ENCODE measurements around the gene LIME1.

LIME1 gene

GRCh38 chr20:63739130-63740069 lies 2.9 kb downstream of the LIME1 start, which contains the start of gene SLC2A4RG:
TSS of gene SLC2A4RG (plus strand) at chr20:63739776. CDS start at chr20:63739913, 137 bp downstream.
- peak; percentile 99 for DNase-seq (ENCODE audit: low spot score)

- peak; percentile 85 for DNase-seq (ENCODE audit: low spot score)
Observed at GRCh38 chr20:63740070-63740626, 3.7 kb downstream of the LIME1 start.

- DNase-seq (ENCODE audit: low spot score) = peak; percentile 97
Observed at GRCh38 chr20:63740627-63741353, 4.3 kb downstream of the LIME1 start.

DNA sequence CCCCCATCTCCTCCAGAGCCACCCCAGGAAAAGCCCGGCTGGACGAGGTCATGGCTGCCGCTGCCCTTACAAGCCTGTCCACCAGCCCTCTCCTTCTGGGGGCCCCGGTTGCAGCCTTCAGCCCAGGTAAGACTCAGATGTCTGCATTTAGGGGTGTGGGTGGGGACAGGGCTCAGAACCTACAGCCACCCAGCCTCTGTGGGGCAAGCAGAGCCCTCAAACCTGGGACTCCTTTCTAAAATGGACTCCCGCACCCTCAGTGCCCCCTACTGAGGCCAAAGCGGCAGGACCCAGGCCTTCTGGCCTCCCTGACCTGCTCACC lies 4.9 kb downstream of the LIME1 start:
- DNase-seq (ENCODE audit: low spot score) = no peak

- peak; percentile 14 for DNase-seq (ENCODE audit: low spot score)
Observed at GRCh38 chr20:63741676-63742380, 5.4 kb downstream of the LIME1 start.

GRCh38 chr20:63742381-63743024 lies 6.0 kb downstream of the LIME1 start:
- no peak for DNase-seq (ENCODE audit: low spot score)

- DNase-seq (ENCODE audit: low spot score) = no peak
Observed at GRCh38 chr20:63743210-63743970, 6.9 kb downstream of the LIME1 start.

GRCh38 chr20:63744158-63744557 lies 7.7 kb downstream of the LIME1 start:
- DNase-seq (ENCODE audit: low spot score) = no peak

DNA sequence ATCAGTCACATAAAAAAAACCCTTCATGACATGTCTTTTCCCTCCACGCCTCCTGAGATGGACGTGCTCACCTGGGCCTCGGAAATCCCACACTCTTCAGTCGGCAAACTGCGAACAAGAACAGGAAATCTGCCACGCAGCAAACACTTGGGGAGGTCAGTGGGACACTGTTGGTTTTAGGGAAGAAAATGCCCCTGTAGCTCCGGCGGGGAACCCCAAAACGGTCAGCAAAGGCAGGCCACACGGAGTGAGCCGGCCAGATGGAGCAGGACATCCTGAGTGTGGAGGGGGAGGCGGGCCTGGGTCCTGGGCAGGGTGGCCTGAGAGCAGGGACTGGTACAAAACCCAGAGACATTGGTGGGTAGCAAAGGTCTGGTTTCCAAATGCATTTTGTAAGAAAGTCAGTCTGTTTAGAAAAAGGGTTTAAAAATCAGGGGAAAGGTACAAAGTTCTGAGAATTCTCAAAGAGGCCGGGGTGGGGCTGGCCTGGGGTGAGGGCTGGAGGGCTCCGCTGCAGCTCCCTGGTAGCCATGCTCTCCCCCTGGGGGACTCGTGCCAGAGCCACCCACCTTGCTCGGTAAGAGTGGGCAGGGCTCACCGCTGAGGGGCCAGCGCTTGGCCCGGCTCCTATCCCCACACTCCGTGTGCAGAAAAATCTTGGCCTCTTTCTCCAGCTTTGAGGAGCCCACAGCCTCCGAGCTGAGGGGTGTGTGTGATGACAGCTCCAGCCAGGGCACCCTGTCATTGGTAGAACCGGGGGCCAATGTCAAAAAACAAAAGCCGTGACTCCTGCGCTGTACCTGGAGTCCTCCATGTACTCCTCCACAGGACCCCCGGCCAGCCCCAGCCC lies 8.3 kb downstream of the LIME1 start:
- DNase-seq (ENCODE audit: low spot score) = no peak

DNA sequence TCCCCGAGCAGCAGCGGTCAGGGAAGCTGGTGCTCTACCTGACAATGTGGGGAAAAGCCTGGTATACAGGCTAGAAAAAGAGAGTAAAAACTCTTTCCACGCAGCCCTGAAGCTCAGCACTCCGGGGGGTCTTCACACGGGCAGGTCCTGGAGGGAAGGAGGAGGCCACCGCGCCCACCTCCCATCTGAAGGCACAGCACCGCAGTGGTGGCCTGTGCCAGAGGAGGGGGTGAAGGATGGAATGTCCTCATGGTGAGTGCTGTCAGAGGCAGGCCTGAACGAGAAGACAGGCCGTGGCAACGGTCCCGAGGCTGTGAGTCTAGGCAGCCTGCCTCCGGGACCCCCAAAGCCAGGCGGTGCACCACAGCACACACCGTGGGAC lies 9.0 kb downstream of the LIME1 start:
- DNase-seq (ENCODE audit: low spot score) = peak; percentile 12

- peak; percentile 11 for DNase-seq (ENCODE audit: low spot score)
Observed at GRCh38 chr20:63745961-63746731, 9.7 kb downstream of the LIME1 start.

GRCh38 chr20:63746751-63747315 lies 10.4 kb downstream of the LIME1 start:
- DNase-seq (ENCODE audit: low spot score) = no peak

DNA sequence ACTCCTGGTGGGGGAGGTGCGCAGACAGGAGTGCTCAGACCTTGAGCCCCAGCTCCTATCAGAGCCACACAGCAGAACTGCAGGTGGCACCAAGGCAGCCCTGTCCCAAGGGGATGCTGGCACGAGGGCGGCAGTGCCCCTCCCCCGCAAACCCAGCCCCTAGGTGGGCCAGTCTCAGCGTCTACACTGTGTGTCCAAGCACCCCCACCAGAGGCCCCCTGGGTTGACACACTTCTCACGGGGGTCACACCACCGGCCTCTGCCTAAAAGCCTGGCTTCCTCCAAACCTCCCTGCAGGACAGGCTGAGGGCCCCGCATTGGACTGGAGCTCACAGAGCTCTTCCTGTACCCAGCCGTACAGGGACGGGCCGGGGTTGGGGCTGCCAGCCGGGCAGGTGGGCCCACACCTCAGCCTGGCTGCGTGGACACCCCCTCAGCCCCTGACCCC lies 11.2 kb downstream of the LIME1 start:
- DNase-seq (ENCODE audit: low spot score) = peak; percentile 25

GRCh38 chr20:63748070-63748933 lies 11.8 kb downstream of the LIME1 start:
- DNase-seq (ENCODE audit: low spot score) = peak; percentile 16

- peak; percentile 12 for DNase-seq (ENCODE audit: low spot score)
Observed at GRCh38 chr20:63748934-63749270, 12.4 kb downstream of the LIME1 start.

- DNase-seq (ENCODE audit: low spot score) = peak; percentile 14
Observed at GRCh38 chr20:63749597-63750508, 13.4 kb downstream of the LIME1 start.
